Measurements from ENCODE around the gene FSIP1.

FSIP1 gene

DNA sequence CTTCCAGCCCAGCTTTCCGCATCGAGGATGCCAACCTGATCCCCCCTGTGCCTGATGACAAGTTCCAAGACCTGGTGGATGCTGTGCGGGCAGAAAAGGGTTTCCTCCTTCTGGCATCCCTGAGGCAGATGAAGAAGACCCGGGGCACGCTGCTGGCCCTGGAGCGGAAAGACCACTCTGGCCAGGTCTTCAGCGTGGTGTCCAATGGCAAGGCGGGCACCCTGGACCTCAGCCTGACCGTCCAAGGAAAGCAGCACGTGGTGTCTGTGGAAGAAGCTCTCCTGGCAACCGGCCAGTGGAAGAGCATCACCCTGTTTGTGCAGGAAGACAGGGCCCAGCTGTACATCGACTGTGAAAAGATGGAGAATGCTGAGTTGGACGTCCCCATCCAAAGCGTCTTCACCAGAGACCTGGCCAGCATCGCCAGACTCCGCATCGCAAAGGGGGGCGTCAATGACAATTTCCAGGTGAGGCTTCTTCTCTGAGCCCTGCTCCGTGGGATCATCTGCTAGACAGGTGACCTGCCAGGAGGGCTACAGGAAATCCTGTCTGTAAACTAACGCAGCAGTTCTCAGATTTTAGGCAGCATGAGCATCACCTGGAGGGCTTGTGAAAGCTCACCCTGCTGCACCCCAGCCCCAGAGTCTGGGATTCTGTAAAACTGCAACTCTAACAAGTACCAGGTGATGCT lies 200.2 kb downstream of the FSIP1 start:
- no peak for DNase-seq (ENCODE audit: low read depth)

DNA sequence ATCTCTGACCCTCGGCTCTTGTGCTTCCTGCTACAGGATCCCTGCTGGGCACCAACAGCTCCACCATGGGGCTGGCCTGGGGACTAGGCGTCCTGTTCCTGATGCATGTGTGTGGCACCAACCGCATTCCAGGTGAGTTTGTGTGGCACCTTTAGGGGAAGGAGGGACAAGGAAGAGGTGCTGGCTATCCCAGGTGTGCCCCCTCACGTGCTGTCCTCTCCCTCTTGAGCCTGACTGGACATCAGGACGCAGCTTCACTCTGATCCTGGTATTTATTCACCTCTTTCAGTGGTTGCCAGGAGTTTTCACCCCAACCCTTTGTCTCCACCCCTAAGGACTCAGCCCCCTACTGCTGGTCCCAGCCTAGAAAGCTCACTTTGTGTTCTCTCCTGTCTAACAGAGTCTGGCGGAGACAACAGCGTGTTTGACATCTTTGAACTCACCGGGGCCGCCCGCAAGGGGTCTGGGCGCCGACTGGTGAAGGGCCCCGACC lies 200.8 kb downstream of the FSIP1 start:
- no peak for DNase-seq (ENCODE audit: low read depth)

DNA sequence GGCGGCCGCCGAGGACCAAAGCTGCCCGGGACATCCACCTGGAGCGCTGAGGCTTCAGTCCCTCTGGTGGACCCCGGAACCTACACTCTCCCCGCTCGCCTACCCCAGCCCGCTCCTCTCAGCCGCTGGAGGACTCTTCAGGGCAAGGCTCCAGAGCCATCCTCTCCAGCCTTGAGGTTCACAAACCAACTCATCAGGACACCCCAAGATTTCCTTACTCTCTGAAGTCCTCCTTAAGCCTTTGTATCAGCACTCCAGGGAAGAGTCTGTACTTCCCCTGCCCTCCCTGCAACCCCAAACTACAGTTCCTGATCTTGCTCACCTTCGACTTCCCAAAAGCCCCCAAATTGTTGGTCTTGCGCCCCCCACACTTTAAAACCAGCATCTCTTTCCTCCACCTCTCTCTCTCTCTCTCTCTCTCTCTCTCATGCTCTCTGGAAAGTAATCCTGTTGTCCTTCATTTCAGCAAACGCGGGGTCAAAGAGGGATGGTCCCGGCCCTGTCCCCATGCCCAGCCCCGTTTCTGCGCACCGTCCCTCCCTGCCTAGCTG lies 201.3 kb downstream of the FSIP1 start:
- DNase-seq (ENCODE audit: low read depth), result no peak

DNA sequence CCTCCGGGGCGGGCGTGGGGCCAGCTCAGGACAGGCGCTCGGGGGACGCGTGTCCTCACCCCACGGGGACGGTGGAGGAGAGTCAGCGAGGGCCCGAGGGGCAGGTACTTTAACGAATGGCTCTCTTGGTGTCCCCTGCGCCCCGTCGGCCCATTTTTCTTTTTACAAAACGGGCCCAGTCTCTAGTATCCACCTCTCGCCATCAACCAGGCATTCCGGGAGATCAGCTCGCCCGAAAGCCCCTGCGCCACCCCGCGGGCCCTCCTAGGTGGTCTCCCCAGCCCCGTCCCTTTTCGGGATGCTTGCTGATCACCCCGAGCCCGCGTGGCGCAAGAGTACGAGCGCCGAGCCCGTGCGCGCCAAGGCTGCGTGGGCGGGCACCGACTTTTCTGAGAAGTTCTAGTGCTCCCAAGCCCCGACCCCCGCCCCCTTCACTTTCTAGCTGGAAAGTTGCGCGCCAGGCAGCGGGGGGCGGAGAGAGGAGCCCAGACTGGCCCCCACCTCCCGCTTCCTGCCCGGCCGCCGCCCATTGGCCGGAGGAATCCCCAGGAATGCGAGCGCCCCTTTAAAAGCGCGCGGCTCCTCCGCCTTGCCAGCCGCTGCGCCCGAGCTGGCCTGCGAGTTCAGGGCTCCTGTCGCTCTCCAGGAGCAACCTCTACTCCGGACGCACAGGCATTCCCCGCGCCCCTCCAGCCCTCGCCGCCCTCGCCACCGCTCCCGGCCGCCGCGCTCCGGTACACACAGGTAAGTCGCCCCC lies 202.0 kb downstream of the FSIP1 start, which contains the start of gene THBS1:
Gene THBS1, plus strand, starts transcription at position 595 of the 757 bp plus-strand sequence. CDS start 779 bp downstream, outside the sequence.
- peak; percentile 50 for DNase-seq (ENCODE audit: low read depth)

DNA sequence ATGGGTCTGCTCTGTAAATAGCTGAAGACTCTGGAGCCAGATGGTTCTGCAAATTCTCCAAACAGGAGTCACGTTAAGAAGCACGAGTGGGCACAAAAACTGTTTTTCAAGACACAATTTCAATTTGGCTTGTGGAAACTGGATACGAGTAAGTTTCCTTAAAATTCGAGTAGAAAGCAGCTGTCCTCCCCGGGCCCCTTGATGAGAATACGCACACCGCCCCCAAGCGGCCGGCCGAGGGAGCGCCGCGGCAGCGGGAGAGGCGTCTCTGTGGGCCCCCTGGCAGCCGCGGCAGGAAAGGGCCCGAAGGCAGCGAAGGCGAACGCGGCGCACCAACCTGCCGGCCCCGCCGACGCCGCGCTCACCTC lies 202.5 kb downstream of the FSIP1 start:
- DNase-seq (ENCODE audit: low read depth), result peak; percentile 77

DNA sequence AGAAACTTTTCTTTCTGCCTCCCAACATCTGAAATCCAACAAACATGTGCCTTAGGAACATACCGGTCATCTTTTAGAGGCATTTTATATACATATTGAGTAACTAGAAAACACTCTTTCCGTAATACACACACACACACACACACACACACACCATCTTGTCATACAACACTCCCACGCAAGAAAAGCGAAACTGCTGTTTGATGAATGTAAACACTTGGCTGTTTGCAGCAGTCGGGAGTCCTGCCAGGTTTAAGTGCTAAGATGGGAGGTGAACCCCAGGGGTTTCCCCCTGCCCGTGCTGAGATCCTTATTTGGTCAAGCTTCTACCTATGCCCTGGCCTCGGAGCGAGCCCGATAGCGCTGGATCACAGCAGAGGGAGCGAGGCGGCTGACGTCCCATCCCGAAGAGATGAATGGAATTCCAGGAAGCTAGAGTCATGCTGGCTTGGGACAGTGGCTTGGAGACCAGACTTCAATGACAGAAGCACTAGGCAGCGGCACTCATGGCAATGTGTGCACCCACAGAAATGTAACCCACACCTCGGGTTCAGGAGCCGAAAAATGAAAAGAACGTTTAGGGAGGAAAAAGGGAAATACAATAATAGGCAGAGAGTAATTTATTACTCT lies 203.0 kb downstream of the FSIP1 start:
- peak; percentile 78 for DNase-seq (ENCODE audit: low read depth)

DNA sequence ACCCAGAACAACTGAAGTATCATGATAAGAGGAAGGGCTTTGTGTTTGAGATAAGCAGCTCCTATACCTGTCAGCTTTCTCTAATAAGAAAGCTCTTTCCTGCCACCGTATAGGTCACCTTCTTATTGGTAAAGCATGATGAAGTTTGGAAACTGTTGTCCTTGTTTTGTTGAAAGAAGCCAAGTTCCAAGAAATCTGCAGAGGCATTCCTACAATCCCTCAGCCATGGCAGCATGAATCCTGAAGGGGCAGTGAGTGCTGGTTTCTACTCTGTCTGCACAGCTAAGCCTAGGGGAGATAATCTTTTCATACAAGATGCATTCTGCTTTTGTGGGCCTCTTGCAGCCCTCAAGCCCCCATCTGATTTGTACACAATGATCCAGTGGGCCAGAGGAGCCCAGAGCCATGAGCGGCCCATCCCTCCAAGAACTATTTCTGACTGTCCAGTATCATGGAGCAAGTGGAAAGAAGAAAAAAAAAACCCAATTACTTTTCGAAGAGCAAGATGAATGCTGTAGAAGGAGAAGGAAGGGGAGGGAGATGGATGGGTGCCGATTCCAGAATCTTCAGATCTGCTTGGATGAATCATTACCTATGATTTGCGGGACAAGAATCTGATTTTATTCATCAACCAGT lies 203.7 kb downstream of the FSIP1 start:
- DNase-seq (ENCODE audit: low read depth), result no peak

DNA sequence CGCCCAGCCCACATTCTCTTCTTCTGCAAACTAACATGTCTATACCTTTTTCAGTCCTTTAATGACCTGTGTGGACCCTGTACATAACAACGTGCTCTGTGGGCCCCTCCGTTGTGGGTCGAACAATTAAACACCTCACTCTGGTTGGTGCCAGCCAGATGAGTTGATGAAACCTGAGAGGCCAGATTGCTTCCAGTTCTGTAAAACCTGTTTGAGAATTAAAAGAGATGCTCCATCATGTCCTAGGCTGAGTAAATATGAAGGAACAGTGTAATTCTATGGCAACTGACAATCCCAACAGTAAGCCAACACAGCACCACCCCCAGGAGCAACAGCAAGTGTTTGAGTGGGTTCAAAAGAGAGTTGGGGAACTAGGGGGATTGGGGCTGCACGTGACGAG lies 207.5 kb downstream of the FSIP1 start:
- no peak for DNase-seq (ENCODE audit: low read depth)

DNA sequence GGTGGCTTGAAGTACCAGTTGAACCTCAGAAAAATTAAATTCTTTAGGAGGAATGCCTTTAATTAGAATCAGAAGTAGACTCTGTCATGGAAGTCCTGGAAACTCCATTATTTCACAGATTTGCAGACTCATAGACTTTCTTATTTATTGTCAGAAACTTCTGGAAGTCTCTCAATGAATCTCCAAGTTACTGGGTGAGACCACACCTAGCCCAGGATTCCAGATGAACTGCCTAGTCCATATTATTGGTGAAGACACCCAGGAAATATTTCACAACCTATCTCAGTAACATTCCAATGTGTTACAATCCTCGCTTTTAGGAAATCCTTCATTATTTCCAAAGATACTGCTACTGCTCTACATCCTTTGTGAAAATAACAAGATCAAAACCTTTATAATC lies 208.2 kb downstream of the FSIP1 start:
- no peak for DNase-seq (ENCODE audit: low read depth)

DNA sequence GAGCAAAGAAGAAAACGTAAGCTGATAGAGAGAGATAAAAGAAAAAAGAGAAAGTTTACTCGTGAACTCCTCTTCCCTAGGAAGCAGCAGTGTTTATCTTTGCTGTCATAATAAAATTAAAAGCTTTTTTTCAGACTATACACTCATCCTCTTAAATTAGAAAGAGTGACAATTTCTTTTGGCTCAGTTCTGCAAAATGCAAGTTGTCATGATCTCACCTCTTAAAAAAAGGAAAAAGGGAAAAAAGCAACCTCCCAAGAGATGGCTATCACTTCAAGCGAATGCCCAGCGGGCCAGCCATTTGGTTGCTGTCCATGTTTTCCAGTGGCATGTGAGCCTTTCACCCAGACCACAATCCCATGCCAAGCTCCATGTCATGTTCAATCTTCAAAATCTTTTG lies 208.8 kb downstream of the FSIP1 start:
- DNase-seq (ENCODE audit: low read depth), result no peak

DNA sequence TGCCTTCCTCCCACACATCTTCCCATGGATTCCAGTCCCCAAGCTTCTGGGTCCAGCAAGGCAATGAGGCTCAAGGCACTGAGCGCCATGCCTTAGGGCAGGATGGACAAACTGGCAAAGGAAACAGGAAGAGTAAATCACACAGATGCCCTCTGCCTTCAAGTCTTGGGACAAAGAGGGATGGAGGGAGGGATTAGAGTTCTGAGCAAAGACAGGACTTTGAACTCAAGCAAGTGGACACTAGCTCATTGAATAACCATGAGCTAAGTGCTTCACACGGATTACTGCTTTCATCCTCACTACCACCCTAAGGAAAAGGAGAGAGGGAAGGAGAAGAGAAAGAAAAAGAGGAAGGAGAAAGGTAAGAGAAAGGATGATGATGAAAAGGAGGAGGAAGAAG lies 209.4 kb downstream of the FSIP1 start:
- no peak for DNase-seq (ENCODE audit: low read depth)

DNA sequence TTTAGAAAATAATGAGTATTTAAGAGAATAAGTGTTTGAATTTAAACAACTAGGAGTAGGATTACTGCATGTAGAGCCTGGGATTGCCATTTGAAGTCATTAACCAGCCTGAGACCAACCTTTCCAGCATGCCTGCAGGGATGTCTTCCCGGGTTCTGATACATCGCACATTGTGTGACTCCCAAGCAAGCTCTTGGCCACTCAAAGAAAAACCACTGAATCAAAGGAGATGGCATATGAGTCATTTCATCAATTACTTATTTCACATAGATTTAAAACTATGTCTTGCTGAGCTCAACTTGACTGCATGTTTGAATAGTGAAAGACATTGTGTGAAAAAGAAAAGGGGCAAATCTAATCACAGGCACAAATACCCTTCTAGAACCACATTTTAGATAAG lies 216.8 kb downstream of the FSIP1 start:
- DNase-seq (ENCODE audit: low read depth), result no peak

DNA sequence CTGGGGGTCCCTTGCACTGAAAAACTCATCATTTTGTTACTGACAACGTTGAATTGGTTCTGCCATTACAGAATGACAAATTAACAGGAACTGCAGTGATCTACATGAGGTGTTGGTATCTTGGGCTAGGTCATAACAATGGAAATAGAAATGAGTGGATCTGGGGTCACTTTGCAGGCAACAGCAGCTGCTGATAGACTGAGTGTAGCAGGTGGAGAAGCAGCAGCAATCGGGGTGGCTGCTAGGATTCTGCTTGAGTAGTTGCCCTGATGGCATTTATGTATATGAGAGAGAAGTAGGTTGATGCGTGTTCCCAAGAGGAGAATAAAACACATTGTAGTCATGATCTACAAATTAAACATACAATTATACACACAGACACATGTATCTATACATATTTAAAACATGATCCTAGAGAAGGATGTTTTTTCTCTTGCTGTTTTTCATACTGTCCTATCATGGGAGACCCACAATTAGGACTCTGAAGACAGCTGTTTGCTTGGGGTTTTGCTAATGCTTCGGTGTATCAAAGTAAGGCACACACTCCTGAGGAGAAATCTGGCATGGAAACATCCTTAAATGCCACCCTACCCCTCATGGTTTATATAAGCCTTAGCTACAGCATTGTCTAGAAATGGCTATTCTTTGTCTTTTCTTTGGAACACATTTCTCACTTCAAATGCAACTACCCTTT lies 217.5 kb downstream of the FSIP1 start:
- no peak for DNase-seq (ENCODE audit: low read depth)

DNA sequence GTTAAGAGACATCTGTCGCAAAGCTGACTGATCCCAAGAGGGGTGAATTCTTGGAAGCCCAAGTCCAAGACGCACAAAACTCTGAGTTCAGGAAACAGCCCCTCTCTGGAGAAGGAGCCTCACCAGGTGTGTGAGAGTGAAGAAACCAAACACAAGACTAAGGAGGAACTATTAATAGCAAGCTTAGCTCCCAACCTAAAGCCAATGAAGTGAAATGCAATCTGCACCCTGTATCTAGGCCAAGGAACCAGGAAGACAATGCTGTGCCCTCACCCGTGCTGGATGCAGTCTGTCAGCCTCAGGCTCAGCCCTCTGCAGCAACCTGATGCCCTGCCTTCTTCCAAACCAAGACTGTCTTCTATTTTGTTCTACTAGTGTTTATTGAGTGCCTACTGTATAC lies 224.2 kb downstream of the FSIP1 start:
- no peak for DNase-seq (ENCODE audit: low read depth)

DNA sequence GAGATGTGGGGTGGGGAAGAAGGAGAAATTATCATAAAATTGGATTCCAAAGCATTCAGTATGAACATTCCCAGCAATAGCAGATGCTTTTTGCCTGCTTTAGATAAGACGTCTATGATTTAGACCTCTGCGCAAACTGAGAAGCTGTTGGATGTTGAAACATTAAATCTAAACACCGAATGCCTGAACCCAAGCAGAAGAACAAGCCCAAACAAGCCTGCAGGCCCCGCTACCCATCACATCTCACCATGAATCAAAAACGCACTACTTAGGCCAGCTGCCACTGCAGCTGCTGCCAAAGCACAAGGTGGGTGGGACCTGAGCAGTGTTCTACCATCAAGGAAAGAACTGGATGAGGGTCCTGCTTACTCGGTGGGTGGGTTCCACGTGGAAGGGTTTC lies 226.2 kb downstream of the FSIP1 start:
- no peak for DNase-seq (ENCODE audit: low read depth)

DNA sequence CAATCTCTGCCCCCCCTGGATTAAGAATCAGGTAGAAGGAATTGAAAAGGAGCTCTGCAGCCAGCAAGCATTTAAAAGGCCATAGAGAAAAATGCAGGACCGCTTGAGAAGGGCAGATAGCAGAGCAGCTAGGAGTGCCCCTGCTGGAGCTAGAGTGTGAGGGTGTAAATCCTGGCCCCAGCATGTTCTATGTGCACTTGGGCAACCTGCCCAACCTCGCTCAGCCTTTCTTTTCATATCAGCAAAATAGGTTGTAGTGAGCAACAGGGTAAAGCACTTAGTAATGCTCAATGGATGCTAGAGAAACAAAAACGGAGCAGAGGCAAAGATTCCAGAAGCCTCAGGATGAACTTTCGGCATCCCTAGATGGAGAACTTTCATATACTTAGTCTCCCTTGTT lies 226.8 kb downstream of the FSIP1 start:
- no peak for DNase-seq (ENCODE audit: low read depth)

DNA sequence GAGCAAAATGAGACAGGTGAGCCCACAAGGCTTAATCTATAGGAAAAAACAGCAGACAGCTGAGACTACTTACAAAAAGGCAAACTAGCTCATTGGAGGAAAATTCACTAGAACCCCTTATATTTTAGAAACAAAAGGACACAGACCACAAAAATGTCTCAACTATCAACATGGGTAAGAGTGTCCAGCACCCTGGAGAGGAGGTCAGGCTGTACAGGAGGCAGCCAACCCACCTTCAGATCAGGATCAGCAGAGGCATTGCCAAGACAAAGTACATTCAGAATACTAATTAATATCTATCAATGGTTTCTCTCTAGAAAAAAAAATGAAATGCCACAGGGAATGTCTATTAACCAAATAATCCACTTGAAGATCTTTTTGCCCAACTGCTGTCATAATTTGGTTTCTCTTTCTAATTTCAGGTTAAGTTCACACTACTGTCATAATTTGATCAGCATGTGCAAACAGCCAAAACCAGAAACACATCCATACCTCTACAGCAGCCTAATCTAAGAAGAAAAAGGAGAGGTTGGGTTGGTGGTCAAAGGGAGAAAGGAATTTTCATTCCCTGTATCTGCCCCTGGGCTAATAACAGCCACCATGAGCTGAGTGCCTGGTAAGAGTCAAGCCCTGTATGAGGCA lies 227.8 kb downstream of the FSIP1 start:
- no peak for DNase-seq (ENCODE audit: low read depth)

DNA sequence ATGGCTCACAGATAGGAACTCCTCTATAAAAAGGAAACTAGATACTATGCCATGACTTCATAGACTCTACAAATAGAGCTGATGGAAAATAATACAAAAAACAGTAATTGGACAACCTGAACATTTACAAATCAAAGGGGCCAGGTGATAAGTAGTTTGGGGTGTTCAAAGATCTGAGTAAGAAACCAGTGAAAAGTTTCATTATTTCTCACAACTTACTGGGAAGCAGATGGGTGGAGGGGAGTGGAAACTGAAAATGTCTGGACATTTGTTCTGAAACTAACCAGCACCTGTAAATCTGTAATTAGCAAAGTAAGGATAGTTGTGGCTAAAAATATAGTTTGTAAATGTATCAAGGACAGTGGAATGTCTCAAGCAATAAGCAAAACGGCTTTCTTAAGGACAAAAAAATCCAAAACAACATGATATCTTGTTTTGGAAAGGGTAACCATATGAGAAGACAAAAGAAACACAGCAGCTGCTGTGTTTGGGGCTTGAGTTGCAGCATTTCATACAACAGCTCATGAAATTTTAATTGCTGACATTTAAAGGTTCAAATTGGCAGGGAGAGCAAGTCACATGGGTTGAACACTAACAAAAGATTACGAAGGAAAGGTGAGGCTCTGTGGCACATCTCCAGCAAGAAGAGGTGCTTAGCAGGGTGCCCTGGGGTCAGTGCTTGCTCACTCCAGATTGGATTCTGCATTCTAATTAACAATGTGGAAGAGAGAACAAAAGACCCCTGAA lies 228.5 kb downstream of the FSIP1 start:
- DNase-seq (ENCODE audit: low read depth), result no peak

DNA sequence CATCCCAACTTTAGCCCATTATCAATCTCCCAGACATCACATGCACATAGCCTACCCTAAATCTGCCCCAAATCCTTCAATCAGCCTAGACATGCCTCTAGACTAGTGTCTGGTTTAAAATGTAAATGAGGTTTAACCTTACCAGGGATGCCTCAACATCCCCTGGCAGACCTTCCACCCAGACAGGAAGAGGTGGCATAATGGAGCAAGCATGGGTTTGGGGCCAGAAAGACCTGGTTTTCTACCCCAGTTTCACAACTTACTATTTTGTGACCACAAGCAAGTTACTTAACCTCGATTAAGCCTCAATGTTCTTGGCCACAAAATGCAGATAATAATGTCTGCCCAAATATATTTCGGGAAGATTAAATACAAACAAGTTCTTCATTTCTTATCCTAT lies 230.1 kb downstream of the FSIP1 start:
- no peak for DNase-seq (ENCODE audit: low read depth)

DNA sequence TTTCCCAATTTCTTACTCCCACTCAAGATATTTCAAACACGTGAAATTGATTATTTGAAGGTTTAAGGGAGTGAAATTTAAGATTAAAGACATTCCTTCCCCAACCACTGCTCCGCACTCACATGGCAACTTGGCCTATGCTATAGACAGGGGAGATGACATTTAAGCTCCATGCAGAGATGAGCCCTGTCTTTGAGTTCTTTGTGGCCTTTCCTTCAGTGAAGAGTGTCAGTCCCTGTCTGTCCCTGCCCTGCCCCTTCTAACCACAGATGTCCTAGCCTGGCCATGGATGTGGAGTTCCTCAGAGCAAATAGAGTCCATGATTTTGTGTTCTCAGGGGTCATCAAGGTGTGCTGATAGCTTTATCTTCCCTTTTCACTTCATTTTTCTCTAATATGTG lies 231.2 kb downstream of the FSIP1 start:
- no peak for DNase-seq (ENCODE audit: low read depth)
